ENCODE data around the gene LTV1. TPM values are rescaled to one million over a fixed set of nuclear protein-coding genes. Genes with fewer than 3 reads are reported as not detected.
"Not testable (repeated sequence)": the region's sequence is repeated elsewhere in the genome, so short reads cannot be mapped to it uniquely, and the experiment has no call there.

Gene LTV1, protein sequence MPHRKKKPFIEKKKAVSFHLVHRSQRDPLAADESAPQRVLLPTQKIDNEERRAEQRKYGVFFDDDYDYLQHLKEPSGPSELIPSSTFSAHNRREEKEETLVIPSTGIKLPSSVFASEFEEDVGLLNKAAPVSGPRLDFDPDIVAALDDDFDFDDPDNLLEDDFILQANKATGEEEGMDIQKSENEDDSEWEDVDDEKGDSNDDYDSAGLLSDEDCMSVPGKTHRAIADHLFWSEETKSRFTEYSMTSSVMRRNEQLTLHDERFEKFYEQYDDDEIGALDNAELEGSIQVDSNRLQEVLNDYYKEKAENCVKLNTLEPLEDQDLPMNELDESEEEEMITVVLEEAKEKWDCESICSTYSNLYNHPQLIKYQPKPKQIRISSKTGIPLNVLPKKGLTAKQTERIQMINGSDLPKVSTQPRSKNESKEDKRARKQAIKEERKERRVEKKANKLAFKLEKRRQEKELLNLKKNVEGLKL
- total RNA-seq (23.6 and 27.3 TPM in 2 replicates), polyA plus RNA-seq (7.8 and 19.8 TPM in 2 replicates), polyA minus RNA-seq (6.6 and 11.8 TPM in 2 replicates)
- total RNA-seq (2013) = 26.6 TPM

DNA sequence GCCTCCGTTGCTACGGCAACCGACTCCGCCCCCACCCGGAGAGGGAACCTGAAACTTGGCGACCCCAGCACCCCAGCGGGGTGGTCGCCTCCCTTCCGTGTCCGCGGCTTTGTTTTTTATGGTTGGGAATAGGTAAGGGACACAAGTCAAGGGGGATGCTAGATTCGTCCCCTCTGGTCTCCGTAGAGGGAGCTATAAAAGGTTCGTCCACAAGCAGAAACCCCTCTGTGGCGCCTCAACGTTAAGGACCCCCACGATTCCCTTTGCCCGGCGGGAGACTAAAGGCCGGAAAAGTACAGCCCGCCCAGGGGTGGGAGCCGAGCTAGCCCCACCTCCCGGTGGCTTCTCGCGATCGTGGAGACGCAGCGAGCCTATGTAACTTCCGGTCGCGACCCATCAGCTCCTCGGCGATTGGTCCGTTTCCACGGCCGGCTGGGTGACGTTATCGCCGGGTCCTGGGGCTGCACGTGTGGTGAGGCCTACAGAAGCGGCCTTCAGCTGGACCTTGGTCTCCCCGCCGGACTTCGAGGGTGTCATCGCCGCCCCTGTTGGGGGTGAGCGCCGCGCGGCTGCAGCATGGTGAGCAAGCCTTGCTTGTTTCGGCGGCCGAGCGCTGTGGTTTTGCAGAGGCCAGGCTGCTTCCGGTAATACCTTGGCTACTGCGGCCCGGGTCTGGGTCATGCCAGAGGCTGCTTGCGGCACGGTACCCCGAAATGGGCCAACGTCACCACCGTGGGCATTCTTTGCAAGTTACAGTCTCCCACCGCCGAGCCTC lies at the start of gene LTV1:
Gene LTV1, plus strand, starts transcription at position 437 of the 775 bp plus-strand sequence. Its CDS starts 140 bp downstream, at position 577.
- Mint-ChIP-seq H3K27me3 (peaks cover 11% of the 10 kb centered on the region), H3K9me3 (ENCODE audit: insufficient read depth) (no peaks in the 10 kb centered on the region), H3K4me3 (peak within 1 kb of the TSS; percentile 93), H3K27ac (peak within 1 kb of the TSS; percentile 95), H3K4me1 (peaks cover 17% of the 10 kb centered on the region)
- Histone ChIP-seq H3K4me1 (ENCODE audit: control insufficient read depth in 2 of 2, insufficient read depth in 2 of 2, low read length in 2 of 2) (peaks cover 11 to 17% of the 10 kb centered on the region in 2 donors), H4K20me1 (ENCODE audit: control insufficient read depth, insufficient read depth, low read length, poor library complexity, severe bottlenecking) (no peaks in the 10 kb centered on the region), H3K9me3 (ENCODE audit: control extremely low read depth in 1 of 3, control insufficient read depth in 2 of 3, insufficient read depth in 1 of 3, low read length in 2 of 3) (no peaks in the 10 kb centered on the region), H3K79me2 (ENCODE audit: control insufficient read depth, insufficient read depth, low read length) (peaks cover 45% of the 10 kb centered on the region), H3K4me3 (ENCODE audit: control extremely low read depth in 1 of 5, extremely low read depth in 1 of 5, insufficient read depth in 1 of 5, low read depth in 2 of 5, low read length in 4 of 5) (peak within 1 kb of the TSS; percentile 72 to 94 (median 90)), H3K27ac (ENCODE audit: low read length in 2 of 2) (peak within 1 kb of the TSS; percentile 86 to 93), H3K27me3 (replicated peaks in 1 of 4; ENCODE audit: control extremely low read depth in 1 of 4, control insufficient read depth in 3 of 4, insufficient read depth in 4 of 4, low read length in 3 of 4) (no peaks in the 10 kb centered on the region), H3K36me3 (replicated peaks in 1 of 2; ENCODE audit: control extremely low read depth in 1 of 2, control insufficient read depth in 1 of 2, extremely low read depth in 1 of 2, insufficient read depth in 2 of 2, low read length in 1 of 2) (peaks cover 2 to 35% of the 10 kb centered on the region in 2 experiments), H3K9ac (ENCODE audit: low read length) (peak within 1 kb of the TSS; percentile 100), H2AFZ (ENCODE audit: insufficient read depth, low read depth, low read length, poor library complexity, severe bottlenecking) (peak within 1 kb of the TSS; percentile 95), H3K4me2 (replicated peaks; ENCODE audit: low read depth, low read length, poor library complexity, severe bottlenecking) (peak within 1 kb of the TSS; percentile 88)
- ATAC-seq (ENCODE audit: low read depth) (peak; percentile 97), DNase-seq (peak; percentile 95)
- ChIA-PET POLR2A (interaction anchor here (0.6 to 2.0 kb wide), 3 partner anchors 21 to 393 kb away, joined by 4 to 10 read pairs (median 4); partner anchors contain the start of genes ADAT2, PEX3 and SF3B5), CTCF (interaction anchor here (0.7 to 1.8 kb wide), 7 partner anchors 18 to 1368 kb away, joined by 3 to 9 read pairs (median 3); no protein-coding TSS in a partner anchor)
- under 1% methylated on average over 64 of the region's 64 CpGs for WGBS (ENCODE audit: insufficient coverage)
- intact Hi-C loops (cut with micrococcal nuclease) = loop anchor here (1.0 to 5.0 kb wide), 10 partner anchors 99 to 1696 kb away; partner anchors contain the start of genes ADAT2, NMBR, PEX3 and SF3B5
- TF ChIP-seq, protein P1, sequence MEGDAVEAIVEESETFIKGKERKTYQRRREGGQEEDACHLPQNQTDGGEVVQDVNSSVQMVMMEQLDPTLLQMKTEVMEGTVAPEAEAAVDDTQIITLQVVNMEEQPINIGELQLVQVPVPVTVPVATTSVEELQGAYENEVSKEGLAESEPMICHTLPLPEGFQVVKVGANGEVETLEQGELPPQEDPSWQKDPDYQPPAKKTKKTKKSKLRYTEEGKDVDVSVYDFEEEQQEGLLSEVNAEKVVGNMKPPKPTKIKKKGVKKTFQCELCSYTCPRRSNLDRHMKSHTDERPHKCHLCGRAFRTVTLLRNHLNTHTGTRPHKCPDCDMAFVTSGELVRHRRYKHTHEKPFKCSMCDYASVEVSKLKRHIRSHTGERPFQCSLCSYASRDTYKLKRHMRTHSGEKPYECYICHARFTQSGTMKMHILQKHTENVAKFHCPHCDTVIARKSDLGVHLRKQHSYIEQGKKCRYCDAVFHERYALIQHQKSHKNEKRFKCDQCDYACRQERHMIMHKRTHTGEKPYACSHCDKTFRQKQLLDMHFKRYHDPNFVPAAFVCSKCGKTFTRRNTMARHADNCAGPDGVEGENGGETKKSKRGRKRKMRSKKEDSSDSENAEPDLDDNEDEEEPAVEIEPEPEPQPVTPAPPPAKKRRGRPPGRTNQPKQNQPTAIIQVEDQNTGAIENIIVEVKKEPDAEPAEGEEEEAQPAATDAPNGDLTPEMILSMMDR (IDR thresholded peaks at IDR 0.05) = no peak
- TF ChIP-seq EZH2 (IDR thresholded peaks at IDR 0.05; ENCODE audit: borderline replicate concordance, insufficient read depth, low read depth, low read length, poor library complexity, severe bottlenecking) = no peak

DNA sequence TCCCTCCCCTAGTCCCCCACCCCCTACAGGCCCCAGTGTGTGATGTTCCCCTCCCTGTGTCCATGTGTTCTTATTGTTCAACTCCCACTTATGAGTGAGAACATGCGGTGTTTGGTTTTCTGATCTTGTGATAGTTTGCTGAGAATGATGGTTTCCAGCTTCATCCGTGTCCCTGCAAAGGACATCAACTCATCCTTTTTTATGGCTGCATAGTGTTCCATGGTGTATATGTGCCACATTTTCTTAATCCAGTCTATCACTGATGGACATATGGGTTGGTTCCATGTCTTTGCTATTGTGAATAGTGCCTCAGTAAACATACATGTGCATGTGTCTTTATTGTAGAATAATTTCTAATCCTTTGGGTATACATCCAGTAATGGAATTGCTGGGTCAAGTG lies 46.6 kb upstream of the LTV1 start:
- not testable (repeated sequence) for H3K4me1 Mint-ChIP-seq
- no CpG with 5 or more reads among the region's 2 CpGs for WGBS (ENCODE audit: insufficient coverage)

DNA sequence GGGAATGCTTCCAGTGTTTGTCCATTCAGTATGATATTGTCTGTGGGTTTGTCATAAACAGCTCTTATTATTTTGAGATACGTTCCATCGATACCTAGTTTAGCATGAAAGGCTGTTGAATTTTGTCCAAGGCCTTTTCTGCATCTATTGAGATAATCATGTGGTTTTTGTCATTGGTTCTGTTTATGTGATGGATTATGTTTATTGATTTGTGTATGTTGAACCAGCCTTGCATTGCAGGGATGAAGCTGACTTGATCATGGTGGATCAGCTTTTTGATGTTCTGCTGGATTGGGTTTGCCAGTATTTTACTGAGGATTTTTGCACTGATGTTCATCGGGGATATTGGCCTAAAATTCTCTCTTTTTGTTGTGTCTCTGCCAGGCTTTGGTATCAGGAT lies 44.7 kb upstream of the LTV1 start:
- H3K9me3 ChIP-seq (ENCODE audit: control extremely low read depth in 1 of 3, control insufficient read depth in 2 of 3, insufficient read depth in 1 of 3, low read length in 2 of 3); H2AFZ ChIP-seq (ENCODE audit: insufficient read depth, low read depth, low read length, poor library complexity, severe bottlenecking); DNase-seq; H4K20me1 ChIP-seq (ENCODE audit: control insufficient read depth, insufficient read depth, low read length, poor library complexity, severe bottlenecking); H3K4me3 ChIP-seq (ENCODE audit: control extremely low read depth in 1 of 5, extremely low read depth in 1 of 5, insufficient read depth in 1 of 5, low read depth in 2 of 5, low read length in 4 of 5); POLR2A ChIA-PET; H3K36me3 ChIP-seq (replicated peaks in 1 of 2; ENCODE audit: control extremely low read depth in 1 of 2, control insufficient read depth in 1 of 2, extremely low read depth in 1 of 2, insufficient read depth in 2 of 2, low read length in 1 of 2); H3K4me1 Mint-ChIP-seq; H3K27me3 ChIP-seq (replicated peaks in 1 of 4; ENCODE audit: control extremely low read depth in 1 of 4, control insufficient read depth in 3 of 4, insufficient read depth in 4 of 4, low read length in 3 of 4); H3K27me3 Mint-ChIP-seq; intact Hi-C loops (cut with micrococcal nuclease); H3K79me2 ChIP-seq (ENCODE audit: control insufficient read depth, insufficient read depth, low read length); H3K27ac Mint-ChIP-seq; ATAC-seq (ENCODE audit: low read depth); H3K9me3 Mint-ChIP-seq (ENCODE audit: insufficient read depth); CTCF ChIA-PET; H3K4me2 ChIP-seq (replicated peaks; ENCODE audit: low read depth, low read length, poor library complexity, severe bottlenecking); H3K27ac ChIP-seq (ENCODE audit: low read length in 2 of 2); H3K4me3 Mint-ChIP-seq; H3K4me1 ChIP-seq (ENCODE audit: control insufficient read depth in 2 of 2, insufficient read depth in 2 of 2, low read length in 2 of 2); H3K9ac ChIP-seq (ENCODE audit: low read length): not testable (repeated sequence)
- no CpG with 5 or more reads among the region's 3 CpGs for WGBS (ENCODE audit: insufficient coverage)

More for the DNA sequence above, 46.6 kb upstream of the LTV1 start:
- intact Hi-C loops (cut with micrococcal nuclease); H3K4me3 ChIP-seq (ENCODE audit: control extremely low read depth in 1 of 5, extremely low read depth in 1 of 5, insufficient read depth in 1 of 5, low read depth in 2 of 5, low read length in 4 of 5); H3K4me2 ChIP-seq (replicated peaks; ENCODE audit: low read depth, low read length, poor library complexity, severe bottlenecking); H3K9me3 Mint-ChIP-seq (ENCODE audit: insufficient read depth); H3K27ac Mint-ChIP-seq; H4K20me1 ChIP-seq (ENCODE audit: control insufficient read depth, insufficient read depth, low read length, poor library complexity, severe bottlenecking); H2AFZ ChIP-seq (ENCODE audit: insufficient read depth, low read depth, low read length, poor library complexity, severe bottlenecking); H3K27me3 Mint-ChIP-seq; ATAC-seq (ENCODE audit: low read depth); H3K9ac ChIP-seq (ENCODE audit: low read length); DNase-seq; CTCF ChIA-PET; H3K79me2 ChIP-seq (ENCODE audit: control insufficient read depth, insufficient read depth, low read length); POLR2A ChIA-PET; H3K4me1 ChIP-seq (ENCODE audit: control insufficient read depth in 2 of 2, insufficient read depth in 2 of 2, low read length in 2 of 2); H3K4me3 Mint-ChIP-seq; H3K27ac ChIP-seq (ENCODE audit: low read length in 2 of 2); H3K9me3 ChIP-seq (ENCODE audit: control extremely low read depth in 1 of 3, control insufficient read depth in 2 of 3, insufficient read depth in 1 of 3, low read length in 2 of 3); H3K27me3 ChIP-seq (replicated peaks in 1 of 4; ENCODE audit: control extremely low read depth in 1 of 4, control insufficient read depth in 3 of 4, insufficient read depth in 4 of 4, low read length in 3 of 4); H3K36me3 ChIP-seq (replicated peaks in 1 of 2; ENCODE audit: control extremely low read depth in 1 of 2, control insufficient read depth in 1 of 2, extremely low read depth in 1 of 2, insufficient read depth in 2 of 2, low read length in 1 of 2): not testable (repeated sequence)

All from B cell (primary cell).